ENCODE measurements around the gene ACTR8.

- TF ChIP-seq POLR2A (IDR thresholded peaks at IDR 0.05): no peak
- TF ChIP-seq, protein P1, sequence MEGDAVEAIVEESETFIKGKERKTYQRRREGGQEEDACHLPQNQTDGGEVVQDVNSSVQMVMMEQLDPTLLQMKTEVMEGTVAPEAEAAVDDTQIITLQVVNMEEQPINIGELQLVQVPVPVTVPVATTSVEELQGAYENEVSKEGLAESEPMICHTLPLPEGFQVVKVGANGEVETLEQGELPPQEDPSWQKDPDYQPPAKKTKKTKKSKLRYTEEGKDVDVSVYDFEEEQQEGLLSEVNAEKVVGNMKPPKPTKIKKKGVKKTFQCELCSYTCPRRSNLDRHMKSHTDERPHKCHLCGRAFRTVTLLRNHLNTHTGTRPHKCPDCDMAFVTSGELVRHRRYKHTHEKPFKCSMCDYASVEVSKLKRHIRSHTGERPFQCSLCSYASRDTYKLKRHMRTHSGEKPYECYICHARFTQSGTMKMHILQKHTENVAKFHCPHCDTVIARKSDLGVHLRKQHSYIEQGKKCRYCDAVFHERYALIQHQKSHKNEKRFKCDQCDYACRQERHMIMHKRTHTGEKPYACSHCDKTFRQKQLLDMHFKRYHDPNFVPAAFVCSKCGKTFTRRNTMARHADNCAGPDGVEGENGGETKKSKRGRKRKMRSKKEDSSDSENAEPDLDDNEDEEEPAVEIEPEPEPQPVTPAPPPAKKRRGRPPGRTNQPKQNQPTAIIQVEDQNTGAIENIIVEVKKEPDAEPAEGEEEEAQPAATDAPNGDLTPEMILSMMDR (IDR thresholded peaks at IDR 0.05): no peak
These were observed 46.7 kb downstream of the ACTR8 start for GRCh38 chr3:53835257-53835656.
